Prostate gland (tissue), 2 donors: ENCODE results near the gene TSPAN31. TPM values are rescaled to one million over a fixed set of nuclear protein-coding genes. Genes with fewer than 3 reads are reported as not detected.
"Not testable (repeated sequence)": the region's sequence is repeated elsewhere in the genome, so short reads cannot be mapped to it uniquely, and the experiment has no call there.

ENCODE experiments used
- DNase-seq: peaks from one replicate; pipeline ENCODE4 v3.0.0-alpha.2; 2019; ENCODE audit warnings: low spot score
- H3K27ac ChIP-seq, 2 donors: fragments of 200-600 bp; sonication (generic); 2 replicates each; pipeline ENCODE4 v1.5.1; 2017 to 2019
- H3K27me3 ChIP-seq: fragments of 200-600 bp; sonication (generic); replicated peaks from 2 replicates; pipeline ENCODE4 v1.5.1; 2019; ENCODE audit not compliant: insufficient read depth
- H3K36me3 ChIP-seq, 2 donors: fragments of 200-600 bp; sonication (generic); 1 replicate in 1 of 2; 2 replicates in 1 of 2; pipeline versions ENCODE4 v1.5.1 to v1.8.1; 2017 to 2019
- H3K4me1 ChIP-seq: fragments of 200-600 bp; sonication (generic); replicated peaks from 2 replicates; pipeline ENCODE4 v1.5.1; 2019
- H3K4me3 ChIP-seq, 2 donors: fragments of 200-600 bp; sonication (generic); 2 replicates each; pipeline ENCODE4 v1.5.1; 2017 to 2019
- H3K9me3 ChIP-seq: fragments of 200-600 bp; sonication (generic); 2 replicates; pipeline ENCODE4 v1.5.1; 2017
- POLR2A ChIP-seq: fragments of 450-650 bp; IDR thresholded peaks from one replicate; pipeline ENCODE4 v1.6.1; 2016; ENCODE audit warnings: antibody characterized with exemption, mild to moderate bottlenecking
- POLR2AphosphoS5 ChIP-seq: sonication (generic); formaldehyde crosslinking; IDR thresholded peaks from one replicate; pipeline ENCODE4 v1.6.1; 2017; ENCODE audit warnings: antibody characterized with exemption
- WGBS: methylation state at CpG from one replicate; pipeline ENCODE4 v1.1.5; 2018; 5-methylcytosine and 5-hydroxymethylcytosine counted together
- intact Hi-C: fragments of 100-400 bp; cut with DNase I; formaldehyde crosslinking; loops from one replicate; pipeline ENCODE4 v1.14.2; 2022
- total RNA-seq, 2 donors: library from RNA; depleted of rRNA; stranded (reverse); fragments of >200 nt; gene quantifications; one replicate each; pipeline ENCODE4 v1.1.0, GENCODE V29; 2016
- TF ChIP-seq, protein P1 (sequence below), 4 experiments: fragments of 200-600 bp in 2 of 4; fragments of 450-650 bp in 2 of 4; sonication (generic) in 2 of 4; IDR thresholded peaks; 1 replicate in 3 of 4; 2 replicates in 1 of 4; pipeline ENCODE4 v1.5.1; 2016 to 2019; ENCODE audit warnings: antibody characterized with exemption in 4 of 4, mild to moderate bottlenecking in 2 of 4, moderate library complexity in 2 of 4

Gene TSPAN31
- total RNA-seq, 2 donors from 2014 or later: 40.4 to 127 TPM

DNA sequence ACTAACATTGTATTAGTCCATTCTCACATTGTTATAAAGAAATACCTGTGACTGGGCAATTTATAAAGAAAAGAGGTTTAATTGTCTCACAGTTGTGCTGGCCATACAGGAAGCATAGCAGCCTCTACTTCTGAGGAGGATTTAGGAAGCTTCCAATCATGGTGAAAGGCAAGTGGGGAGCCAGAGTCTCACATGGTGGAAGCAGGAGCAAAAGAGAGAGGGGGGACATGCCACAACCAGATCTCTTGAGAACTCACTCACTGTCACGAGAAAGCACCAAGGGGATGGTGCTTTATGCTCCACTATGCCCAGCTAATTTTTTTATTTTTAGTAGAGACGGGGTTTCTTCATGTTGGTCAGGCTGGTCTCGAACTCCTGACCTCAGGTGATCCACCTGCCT, 37.6 kb upstream of the TSPAN31 start:
- H3K27me3 ChIP-seq: no peaks in the 10 kb centered on the region
- intact Hi-C loops: no loop called here
- DNase-seq: no peak
- no peak overlapping the region for H3K27ac ChIP-seq
- no peaks in the 10 kb centered on the region for H3K36me3 ChIP-seq
- H3K9me3 ChIP-seq: no peaks in the 10 kb centered on the region
- 100% methylated on average over 3 of the region's 3 CpGs for WGBS
- TF ChIP-seq, protein P1, sequence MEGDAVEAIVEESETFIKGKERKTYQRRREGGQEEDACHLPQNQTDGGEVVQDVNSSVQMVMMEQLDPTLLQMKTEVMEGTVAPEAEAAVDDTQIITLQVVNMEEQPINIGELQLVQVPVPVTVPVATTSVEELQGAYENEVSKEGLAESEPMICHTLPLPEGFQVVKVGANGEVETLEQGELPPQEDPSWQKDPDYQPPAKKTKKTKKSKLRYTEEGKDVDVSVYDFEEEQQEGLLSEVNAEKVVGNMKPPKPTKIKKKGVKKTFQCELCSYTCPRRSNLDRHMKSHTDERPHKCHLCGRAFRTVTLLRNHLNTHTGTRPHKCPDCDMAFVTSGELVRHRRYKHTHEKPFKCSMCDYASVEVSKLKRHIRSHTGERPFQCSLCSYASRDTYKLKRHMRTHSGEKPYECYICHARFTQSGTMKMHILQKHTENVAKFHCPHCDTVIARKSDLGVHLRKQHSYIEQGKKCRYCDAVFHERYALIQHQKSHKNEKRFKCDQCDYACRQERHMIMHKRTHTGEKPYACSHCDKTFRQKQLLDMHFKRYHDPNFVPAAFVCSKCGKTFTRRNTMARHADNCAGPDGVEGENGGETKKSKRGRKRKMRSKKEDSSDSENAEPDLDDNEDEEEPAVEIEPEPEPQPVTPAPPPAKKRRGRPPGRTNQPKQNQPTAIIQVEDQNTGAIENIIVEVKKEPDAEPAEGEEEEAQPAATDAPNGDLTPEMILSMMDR (IDR thresholded peaks at IDR 0.05): no peak
- no peak for TF ChIP-seq POLR2AphosphoS5
- no peak for TF ChIP-seq POLR2A
- no peaks in the 10 kb centered on the region for H3K4me1 ChIP-seq
- H3K4me3 ChIP-seq: no peak overlapping the region

DNA sequence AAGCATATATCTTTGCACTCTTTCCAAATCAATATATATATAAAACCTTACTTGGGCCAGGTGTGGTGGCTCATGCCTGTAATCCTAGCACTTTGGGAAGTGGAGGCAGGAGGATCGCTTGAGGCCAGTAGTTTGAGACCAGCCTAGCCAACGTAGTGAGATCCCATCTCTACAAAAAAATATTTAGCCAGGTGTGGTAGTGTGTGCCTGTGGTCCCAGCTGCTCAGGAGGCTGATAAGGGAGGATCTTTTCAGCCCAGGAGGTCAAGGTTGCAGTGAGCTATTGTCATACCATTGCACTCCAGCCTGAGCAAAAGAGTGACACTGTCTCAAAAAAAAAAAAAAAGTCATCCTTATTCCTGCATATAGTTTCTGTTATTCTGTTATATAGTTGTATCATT, 36.5 kb upstream of the TSPAN31 start:
- Histone ChIP-seq H3K27ac (no peak overlapping the region), H3K4me1 (no peaks in the 10 kb centered on the region), H3K9me3 (no peaks in the 10 kb centered on the region), H3K36me3 (no peaks in the 10 kb centered on the region), H3K4me3 (no peak overlapping the region), H3K27me3 (no peaks in the 10 kb centered on the region)
- intact Hi-C loops: no loop called here
- DNase-seq: no peak
- TF ChIP-seq POLR2A (no peak), POLR2AphosphoS5 (no peak)
- TF ChIP-seq, protein P1 (IDR thresholded peaks at IDR 0.05): no peak
- WGBS: 95% methylated on average over 2 of the region's 2 CpGs

DNA sequence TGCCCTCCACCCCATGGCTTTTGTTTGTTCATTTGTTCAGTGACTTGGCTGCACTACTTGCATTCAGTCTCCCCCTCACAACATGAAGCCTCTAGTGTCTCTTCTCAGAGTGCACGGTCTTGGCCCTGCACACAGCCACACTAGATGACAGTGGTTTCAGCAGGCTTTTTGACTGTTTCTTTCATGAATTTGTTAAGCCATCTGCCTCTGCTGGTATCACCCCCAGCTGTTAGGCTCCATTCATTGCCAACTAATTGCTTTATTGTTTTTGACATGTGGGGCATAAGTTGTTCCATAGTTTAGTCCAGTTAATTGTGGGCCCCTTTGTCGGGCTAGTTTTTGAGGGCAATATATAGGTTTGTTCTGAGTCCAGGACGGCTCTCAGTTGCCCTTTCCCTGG, 32.1 kb upstream of the TSPAN31 start:
- H3K9me3 ChIP-seq: no peaks in the 10 kb centered on the region
- DNase-seq: no peak
- WGBS: 87% methylated on average over 3 of the region's 3 CpGs
- intact Hi-C loops: no loop called here
- no peak overlapping the region for H3K27ac ChIP-seq
- H3K4me3 ChIP-seq: no peak overlapping the region
- TF ChIP-seq POLR2AphosphoS5 (no peak), POLR2A (no peak)
- TF ChIP-seq, protein P1 (IDR thresholded peaks at IDR 0.05): no peak
- no peaks in the 10 kb centered on the region for H3K27me3 ChIP-seq
- H3K4me1 ChIP-seq: no peaks in the 10 kb centered on the region
- H3K36me3 ChIP-seq: peaks cover 4 to 9% of the 10 kb centered on the region in 2 donors

DNA sequence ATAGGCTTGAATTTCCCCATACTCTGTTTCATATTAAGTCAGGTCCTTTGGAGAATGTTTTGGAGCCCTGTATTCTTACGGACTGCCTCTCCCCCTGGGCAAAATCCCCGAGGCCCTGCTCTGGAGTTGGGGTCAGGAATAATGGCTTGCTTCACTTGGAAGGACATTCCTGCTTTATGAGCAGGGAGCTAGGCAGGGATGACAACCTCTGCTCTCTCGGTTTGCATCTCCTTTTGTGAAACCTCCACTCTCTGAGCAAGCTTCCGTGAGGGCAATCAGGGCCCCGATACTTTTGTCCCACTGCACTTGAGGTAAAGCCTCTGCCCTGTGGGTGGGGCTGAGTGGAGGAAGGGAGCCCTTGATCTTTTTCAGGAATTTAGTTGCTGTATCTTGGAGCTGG, 31.6 kb upstream of the TSPAN31 start:
- Histone ChIP-seq H3K9me3 (no peaks in the 10 kb centered on the region), H3K27ac (no peak overlapping the region), H3K36me3 (peaks cover 4 to 9% of the 10 kb centered on the region in 2 donors), H3K4me3 (no peak overlapping the region), H3K4me1 (no peaks in the 10 kb centered on the region), H3K27me3 (no peaks in the 10 kb centered on the region)
- TF ChIP-seq, protein P1 (IDR thresholded peaks at IDR 0.05): no peak
- TF ChIP-seq POLR2A (no peak), POLR2AphosphoS5 (no peak)
- WGBS: 82% methylated on average over 5 of the region's 5 CpGs
- intact Hi-C loops: no loop called here
- no peak for DNase-seq

DNA sequence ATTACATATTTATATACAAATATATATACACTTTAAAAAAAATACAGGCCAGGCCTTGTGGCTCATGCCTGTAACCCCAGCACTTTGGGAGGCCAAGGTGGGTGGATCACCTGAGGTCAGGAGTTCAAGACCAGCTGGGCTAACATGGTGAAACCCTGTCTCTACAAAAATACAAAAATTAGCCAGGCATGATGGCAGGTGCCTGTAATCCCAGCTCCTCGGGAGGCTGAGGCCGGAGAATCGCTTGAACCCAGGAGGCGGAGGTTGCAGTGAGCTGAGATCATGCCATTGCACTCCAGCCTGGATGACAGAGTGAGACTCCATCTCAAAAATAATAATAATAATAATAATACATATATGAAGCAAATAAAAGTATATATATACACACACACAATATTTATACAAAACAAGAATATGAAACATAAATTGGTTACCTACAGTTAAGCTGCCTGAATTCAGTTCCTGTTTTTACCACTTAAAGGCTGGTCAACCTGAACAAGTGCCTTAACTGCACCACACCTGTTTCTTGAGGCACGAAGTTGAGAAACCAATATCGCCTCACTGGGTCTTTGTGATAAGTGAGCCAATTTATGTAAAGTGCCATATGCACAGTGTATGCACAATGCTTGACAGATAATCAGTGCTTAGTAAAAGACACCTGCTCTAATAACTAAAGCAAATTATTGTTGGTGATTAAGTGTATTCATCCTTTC, 29.6 kb upstream of the TSPAN31 start:
- H3K27me3 ChIP-seq, DNase-seq, H3K27ac ChIP-seq, H3K4me1 ChIP-seq, H3K4me3 ChIP-seq, H3K9me3 ChIP-seq, intact Hi-C loops: not testable (repeated sequence)
- peaks cover 11 to 16% of the 10 kb centered on the region in 2 donors for H3K36me3 ChIP-seq
- 96% methylated on average over 6 of the region's 6 CpGs for WGBS
